GM19452 (cell line): ENCODE results near the gene CIT.
"Not testable (repeated sequence)": the region's sequence is repeated elsewhere in the genome, so short reads cannot be mapped to it uniquely, and the experiment has no call there.

ENCODE experiments used
- ATAC-seq: cut with Tn5 transposase; IDR thresholded peaks from one replicate; pipeline ENCODE4 v1.9.1; 2021; ENCODE audit not compliant: unreplicated experiment

The CIT gene

GRCh38 chr12:119746169-119746568 lies 131.0 kb downstream of the CIT start:
- ATAC-seq, result no peak

GRCh38 chr12:119744900-119745606 lies 132.1 kb downstream of the CIT start:
- no peak for ATAC-seq

DNA sequence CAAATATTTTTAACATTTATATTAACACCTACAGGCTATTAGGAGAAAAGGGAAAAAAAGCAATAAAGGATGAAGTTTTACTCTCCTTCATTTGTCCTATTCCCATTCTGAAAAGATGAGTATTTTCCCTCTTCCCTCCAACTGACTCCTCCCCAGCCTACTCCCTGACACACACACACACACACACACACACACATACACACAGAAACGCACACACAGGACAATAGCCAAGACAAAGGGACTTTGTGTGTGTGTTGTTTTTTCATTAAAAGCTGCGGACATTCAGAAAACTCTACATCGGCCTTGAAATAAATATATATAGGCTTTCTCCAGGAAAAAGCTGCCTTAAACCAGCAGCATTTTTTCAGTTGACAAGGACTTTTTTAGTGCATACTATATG lies 134.4 kb downstream of the CIT start:
- ATAC-seq, result no peak

DNA sequence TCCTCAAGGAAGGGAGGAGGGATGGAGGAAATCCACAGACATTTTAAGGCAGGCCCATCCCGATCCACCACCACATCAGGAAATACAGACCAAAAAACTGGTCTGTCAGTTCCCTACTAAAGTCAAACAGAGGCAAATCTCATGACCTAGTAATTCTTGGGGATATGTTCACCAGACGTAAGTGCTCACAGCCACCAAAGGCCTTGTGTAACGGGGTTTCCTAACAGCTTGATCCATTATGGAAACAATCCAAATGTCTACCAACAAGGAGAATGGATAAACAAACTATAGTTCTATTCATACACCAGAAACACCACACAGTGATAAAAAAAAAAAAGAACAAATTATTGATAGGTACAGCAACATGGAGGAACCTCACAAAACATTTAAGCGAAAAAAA lies 136.3 kb downstream of the CIT start:
- no peak for ATAC-seq

DNA sequence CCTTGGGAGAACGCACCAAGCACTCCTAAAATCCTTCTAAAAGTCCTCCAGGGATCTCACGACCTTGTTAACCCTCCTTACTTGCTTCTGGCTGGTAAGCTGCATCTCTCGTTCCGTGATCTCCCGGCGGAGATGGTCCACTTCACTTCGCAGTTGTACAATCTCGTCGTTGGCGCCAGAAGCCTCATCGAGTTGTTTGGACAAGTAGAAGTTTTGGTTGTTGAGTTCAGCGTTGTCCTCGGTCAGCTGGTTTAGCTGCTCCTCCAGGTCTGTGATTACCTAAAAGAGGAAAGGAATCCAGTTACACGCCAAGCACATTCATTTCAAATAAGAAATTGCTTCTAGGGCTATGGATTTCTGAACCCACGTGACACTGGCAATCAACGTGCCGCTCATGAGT lies 142.0 kb downstream of the CIT start:
- no peak for ATAC-seq

DNA sequence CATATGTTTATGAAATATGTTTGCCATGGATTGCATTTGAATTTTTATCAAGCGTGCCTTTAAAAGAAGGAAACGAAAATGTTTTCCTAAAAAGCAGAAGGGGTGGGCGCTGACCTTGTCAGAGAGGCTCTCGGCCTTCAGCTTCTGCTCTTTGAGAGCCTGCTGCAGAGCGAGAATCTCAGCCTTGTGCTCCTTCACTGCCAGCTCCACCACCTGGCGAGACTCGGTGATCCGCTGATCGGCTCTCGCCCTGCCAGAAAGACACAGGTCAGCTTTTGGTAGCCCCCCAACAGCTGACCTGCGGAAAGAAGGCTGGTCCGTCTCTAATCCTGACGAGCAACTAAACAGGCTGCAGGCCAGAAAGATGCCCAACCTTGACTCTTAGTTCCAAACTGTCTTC lies 146.7 kb downstream of the CIT start:
- ATAC-seq, result no peak

- ATAC-seq, result no peak
Observed at GRCh38 chr12:119729871-119730270, 147.2 kb downstream of the CIT start.

- no peak for ATAC-seq
Observed at GRCh38 chr12:119728444-119728745, 148.7 kb downstream of the CIT start.

- ATAC-seq, result no peak
Observed at GRCh38 chr12:119727600-119728443, 149.3 kb downstream of the CIT start.

DNA sequence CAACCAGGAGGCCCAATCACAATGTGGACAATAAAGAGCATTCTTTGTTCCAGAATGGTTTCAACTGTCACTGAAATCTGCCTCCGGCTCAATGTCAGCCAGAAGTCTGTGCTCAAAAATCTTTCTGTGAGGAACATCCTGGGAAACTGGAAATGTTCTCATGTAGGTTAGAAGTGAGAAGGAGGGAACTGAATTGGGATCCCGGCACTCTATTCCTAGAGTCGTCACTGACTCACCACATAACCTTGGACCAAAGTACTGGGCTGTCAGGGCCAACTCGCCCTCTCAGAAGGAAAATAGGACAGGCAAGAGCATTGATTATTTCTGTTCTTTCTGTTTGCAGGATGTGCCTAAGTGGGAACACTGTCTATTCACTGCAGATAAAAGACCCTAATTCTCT lies 151.6 kb downstream of the CIT start:
- no peak for ATAC-seq

- no peak for ATAC-seq
Observed at GRCh38 chr12:119721306-119721705, 155.8 kb downstream of the CIT start.

- ATAC-seq, result no peak
Observed at GRCh38 chr12:119720349-119720748, 156.8 kb downstream of the CIT start.

GRCh38 chr12:119718141-119718540 lies 159.0 kb downstream of the CIT start:
- ATAC-seq, result no peak

DNA sequence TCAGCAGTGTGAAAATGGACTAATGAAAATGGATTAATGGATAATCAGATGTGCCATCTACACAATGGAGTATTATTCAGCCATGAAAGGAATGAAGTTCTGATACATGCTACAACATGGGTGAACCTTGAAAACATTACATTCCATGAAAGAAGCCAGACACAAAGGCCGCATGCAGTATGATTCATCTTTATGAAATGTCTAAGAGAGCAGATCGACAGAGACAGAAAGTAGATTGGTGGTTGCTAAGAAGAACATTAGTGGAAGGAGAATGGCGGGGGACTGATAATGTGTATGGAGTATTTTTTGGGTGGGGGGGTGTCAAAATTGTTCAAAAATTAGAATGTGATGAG lies 161.9 kb downstream of the CIT start:
- no peak for ATAC-seq

DNA sequence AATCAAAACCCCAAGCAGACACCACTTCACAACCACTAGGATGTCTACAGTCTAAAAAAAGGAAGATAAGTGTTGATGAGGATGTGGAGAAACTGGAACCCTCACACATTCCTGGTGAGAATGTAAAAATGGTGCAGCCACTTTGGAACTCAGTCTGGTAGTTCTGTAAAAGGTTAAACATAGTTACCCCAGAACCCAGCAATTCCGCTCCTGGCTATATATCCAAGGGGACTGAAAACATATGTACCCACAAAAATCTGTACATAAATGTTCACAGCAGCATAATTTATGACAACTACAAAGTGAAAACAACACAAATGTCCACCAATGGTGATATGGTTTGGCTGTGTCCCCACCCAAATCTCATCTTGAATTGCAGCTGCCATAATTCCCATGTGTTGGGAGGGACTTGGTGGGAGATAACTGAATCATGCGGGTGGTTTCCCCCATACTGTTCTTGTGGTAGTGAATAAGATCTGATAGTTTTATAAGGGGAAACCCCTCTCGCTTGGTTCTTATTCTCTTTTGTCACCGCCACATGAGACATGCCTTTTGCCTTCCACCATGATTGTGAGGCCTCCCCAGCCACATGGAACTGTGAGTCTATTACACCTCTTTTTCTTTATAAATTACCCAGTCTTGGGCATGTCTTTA lies 162.4 kb downstream of the CIT start:
- no peak for ATAC-seq

GRCh38 chr12:119713551-119714031 lies 163.5 kb downstream of the CIT start:
- no peak for ATAC-seq

DNA sequence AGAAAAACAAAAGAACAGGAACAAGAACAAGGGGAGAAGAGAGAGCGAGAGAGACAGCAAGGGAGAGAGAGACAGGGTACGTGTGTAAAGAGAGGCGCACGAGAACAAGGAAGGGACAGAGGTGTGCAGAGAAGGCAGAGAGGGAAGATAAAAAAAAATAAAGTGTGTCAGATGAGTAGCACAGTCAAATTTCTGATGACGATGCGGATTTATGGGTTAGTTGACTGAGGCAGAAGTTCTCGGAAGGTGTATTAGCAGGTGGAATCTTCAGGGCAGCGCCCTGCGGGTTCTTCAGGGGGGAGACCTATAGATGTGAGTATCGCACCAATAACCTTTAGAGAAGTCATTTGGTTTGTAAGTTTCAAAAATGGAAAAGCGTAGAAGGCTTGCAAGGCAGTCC lies 164.4 kb downstream of the CIT start:
- no peak for ATAC-seq

DNA sequence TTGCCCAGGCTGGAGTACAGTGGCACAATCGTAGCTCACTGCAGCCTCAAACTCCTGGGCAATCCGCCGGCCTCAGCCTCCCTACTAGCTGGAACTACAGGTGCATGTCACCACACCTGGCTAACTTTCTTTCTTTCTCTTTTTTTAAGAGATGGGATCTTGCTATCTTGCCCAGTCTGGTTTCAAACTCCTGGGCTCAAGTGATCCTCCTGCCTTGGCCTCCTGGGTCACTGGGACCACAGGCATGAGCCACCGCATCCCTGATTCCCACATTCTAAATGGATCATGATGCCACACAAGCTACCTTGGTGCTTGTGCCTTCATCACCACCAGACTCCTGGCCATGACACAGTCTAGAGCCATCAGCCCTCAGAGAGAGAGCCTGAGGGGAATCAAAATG lies 165.4 kb downstream of the CIT start:
- ATAC-seq, result no peak

GRCh38 chr12:119710965-119711551 lies 166.1 kb downstream of the CIT start:
- no peak for ATAC-seq

GRCh38 chr12:119710374-119710964 lies 166.7 kb downstream of the CIT start:
- ATAC-seq, result no peak

GRCh38 chr12:119706427-119706826 lies 170.7 kb downstream of the CIT start:
- not testable (repeated sequence) for ATAC-seq
